ENCODE measurements around the gene TANGO2.

The TANGO2 gene

GRCh38 chr22:20105456-20106204 lies 84.7 kb downstream of the TANGO2 start:
- DNase-seq (ENCODE audit: low spot score): no peak

- DNase-seq (ENCODE audit: low spot score): no peak
Measured at GRCh38 chr22:20106205-20106848, 85.4 kb downstream of the TANGO2 start.

GRCh38 chr22:20106849-20107237 lies 85.9 kb downstream of the TANGO2 start:
- DNase-seq (ENCODE audit: low spot score): no peak

GRCh38 chr22:20107471-20107901 lies 86.6 kb downstream of the TANGO2 start:
- no peak for DNase-seq (ENCODE audit: low spot score)

- DNase-seq (ENCODE audit: low spot score): no peak
Measured at GRCh38 chr22:20107951-20108756, 87.2 kb downstream of the TANGO2 start.

GRCh38 chr22:20108757-20109230 lies 87.9 kb downstream of the TANGO2 start:
- DNase-seq (ENCODE audit: low spot score): no peak

- no peak for DNase-seq (ENCODE audit: low spot score)
Measured at GRCh38 chr22:20109411-20110358, 88.8 kb downstream of the TANGO2 start.

- DNase-seq (ENCODE audit: low spot score): no peak
Measured at GRCh38 chr22:20110359-20110985, 89.6 kb downstream of the TANGO2 start.

GRCh38 chr22:20111045-20111688 lies 90.3 kb downstream of the TANGO2 start:
- peak; percentile 60 for DNase-seq (ENCODE audit: low spot score)

GRCh38 chr22:20111689-20112622 lies 91.0 kb downstream of the TANGO2 start:
- DNase-seq (ENCODE audit: low spot score): no peak

GRCh38 chr22:20112623-20113511 lies 92.0 kb downstream of the TANGO2 start:
- DNase-seq (ENCODE audit: low spot score): no peak

GRCh38 chr22:20113551-20114310 lies 92.8 kb downstream of the TANGO2 start:
- no peak for DNase-seq (ENCODE audit: low spot score)

GRCh38 chr22:20114506-20115475 lies 93.9 kb downstream of the TANGO2 start:
- no peak for DNase-seq (ENCODE audit: low spot score)

GRCh38 chr22:20115691-20116375 lies 94.9 kb downstream of the TANGO2 start, which contains the start of gene RANBP1:
Gene RANBP1, plus strand, starts transcription at chr22:20116104. Its CDS starts 81 bp downstream, at chr22:20116185.
- no peak for DNase-seq (ENCODE audit: low spot score)

- DNase-seq (ENCODE audit: low spot score): no peak
Measured at GRCh38 chr22:20116376-20116950, 95.6 kb downstream of the TANGO2 start.

All from SK-N-DZ (cell line).